SKM-1 (cell line): ENCODE results near the gene ZNF275.
"Not testable (repeated sequence)": the region's sequence is repeated elsewhere in the genome, so short reads cannot be mapped to it uniquely, and the experiment has no call there.

Experiments used
- DNase-seq: peaks from one replicate; lab custom pipeline; 2025; ENCODE audit not compliant: unreplicated experiment; lab: John Stamatoyannopoulos, UW

The ZNF275 gene, protein sequence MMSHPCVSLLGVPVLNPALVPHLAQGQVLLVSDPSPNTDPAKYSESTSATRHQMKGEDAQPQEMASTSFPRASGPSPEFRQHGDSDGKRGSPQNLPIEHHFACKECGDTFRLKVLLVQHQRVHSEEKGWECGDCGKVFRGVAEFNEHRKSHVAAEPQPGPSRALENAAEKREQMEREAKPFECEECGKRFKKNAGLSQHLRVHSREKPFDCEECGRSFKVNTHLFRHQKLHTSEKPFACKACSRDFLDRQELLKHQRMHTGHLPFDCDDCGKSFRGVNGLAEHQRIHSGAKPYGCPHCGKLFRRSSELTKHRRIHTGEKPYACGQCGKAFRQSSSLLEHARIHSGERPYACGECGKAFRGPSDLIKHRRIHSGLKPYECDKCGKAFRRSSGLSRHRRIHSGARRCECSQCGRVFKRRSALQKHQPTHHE

DNA sequence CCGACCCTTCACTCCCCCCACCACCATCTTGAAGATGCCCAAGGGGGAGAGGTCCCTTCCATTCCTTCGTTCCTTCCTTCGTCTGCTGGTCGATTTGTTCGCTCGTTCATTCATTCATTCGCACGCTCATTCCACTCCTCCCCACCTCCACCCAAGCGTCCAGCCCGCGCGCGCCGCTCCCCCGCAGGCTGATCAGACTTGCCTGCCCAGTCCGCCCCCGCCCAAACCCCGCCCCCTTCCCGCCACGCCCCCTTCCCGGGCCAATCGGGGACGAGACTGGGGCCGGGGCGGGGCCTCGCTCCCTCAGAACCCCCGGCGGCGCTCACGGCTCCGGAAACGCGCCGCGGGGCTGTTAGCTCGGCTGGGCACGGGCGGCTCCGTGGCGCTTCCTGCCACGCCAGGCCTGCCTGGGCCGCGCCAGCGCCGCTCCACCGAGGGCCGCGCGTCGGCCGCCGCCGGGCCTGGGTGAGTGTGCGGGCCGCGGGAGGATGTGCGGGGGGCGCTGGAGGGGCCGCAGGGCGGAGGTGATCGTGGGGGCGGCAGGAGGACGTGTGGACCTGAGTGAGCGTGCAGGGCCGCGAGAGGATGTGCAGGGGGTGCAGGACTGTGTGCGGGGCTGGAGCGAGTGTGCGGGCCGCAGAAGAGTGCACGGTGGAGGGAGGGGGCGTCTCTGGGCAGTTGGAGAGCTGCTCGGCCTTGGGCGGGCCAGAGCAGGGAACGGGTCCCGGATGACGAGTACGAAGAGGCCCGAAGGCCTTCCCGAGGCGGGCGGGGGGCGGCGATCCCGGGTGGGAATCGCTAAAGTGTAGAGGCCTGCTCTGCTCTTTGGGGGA, at the start of gene ZNF275:
ZNF275 (plus strand) TSS at position 333 of the 833 bp plus-strand sequence. CDS start 2,527 bp downstream, outside the sequence.
- peak; percentile 7 for DNase-seq

DNA sequence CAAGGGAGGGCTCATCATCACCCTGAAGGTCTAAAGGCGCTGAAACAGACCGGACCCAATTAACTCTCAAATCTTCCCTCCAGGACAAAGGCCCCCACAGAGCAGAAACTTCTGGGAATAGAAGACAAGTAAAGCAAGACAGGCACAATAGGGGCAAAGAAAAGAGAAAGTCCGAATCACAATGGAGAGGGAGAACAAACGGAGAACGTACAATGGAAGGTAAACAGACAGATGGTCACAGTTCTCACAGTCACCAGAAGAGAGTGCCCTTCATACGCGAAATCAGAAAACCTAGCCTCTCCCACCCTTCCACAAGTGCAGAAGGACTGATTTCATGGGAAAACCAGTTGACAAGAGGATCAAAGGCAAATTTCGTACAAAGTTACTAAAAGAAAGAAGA, 48.3 kb upstream of the ZNF275 start:
- not testable (repeated sequence) for DNase-seq

DNA sequence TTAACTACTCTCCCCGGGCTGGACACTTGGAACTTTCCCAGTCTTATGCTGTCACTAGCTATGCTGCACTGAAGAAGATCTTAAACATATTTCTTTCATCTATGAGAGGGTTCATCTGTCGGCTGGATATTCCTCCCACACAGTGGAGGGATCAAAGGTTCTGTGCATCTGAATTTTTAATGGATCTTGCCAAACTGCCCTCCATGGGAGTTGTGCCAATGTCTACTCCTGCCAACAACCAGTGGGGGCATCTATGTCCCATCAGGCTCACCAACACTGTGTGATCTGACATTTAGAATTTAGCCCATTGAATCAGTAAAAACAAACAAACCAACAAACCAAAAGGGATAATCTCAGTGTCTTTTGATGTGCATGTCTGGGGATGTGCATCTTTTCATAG, 45.1 kb upstream of the ZNF275 start:
- DNase-seq, result not testable (repeated sequence)

DNA sequence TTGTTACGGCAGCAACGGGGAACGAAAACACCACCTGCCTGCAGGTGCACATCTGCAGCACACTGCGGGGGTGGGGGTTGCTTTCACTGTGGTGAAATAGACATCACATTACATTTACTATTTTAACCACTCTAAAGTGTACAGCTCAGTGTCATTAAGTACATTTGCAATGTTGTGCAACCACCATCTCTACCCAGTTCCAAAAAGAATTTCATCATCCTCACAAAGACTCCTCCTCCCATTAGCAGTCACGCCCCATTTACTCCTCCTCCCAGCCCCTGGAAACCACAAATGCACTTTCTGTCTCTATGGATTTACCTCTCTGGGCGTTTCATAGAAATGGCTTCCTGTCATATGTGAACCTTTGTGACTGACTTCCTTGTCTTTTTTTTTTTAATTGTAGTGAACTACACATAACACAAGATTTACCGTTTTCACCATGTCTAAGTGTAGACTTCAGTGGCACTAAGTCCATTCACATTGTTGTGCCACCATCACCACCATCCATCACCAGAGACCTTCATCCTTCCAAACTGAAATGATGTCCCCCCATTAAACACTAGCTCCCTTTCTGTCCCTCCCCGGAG, 40.4 kb upstream of the ZNF275 start:
- DNase-seq, result not testable (repeated sequence)

DNA sequence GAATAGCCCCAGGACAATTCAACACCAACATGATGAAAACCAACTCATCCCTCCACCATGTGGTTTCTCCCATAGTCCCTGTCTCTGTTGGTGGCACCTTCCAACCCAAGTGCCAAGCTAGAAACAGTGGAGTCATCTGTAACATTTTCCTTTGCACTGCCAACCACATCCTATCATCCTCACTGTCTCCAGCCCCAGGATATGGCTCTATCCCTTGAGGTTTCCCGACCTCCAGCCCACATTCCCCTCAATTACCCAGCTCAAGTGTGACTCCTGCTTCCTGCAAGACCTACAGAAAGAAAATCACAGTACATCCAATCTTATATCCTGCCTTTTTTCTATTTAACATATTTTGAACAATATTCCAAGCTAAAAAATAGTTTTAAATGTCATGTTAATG, 36.6 kb upstream of the ZNF275 start:
- no peak for DNase-seq

DNA sequence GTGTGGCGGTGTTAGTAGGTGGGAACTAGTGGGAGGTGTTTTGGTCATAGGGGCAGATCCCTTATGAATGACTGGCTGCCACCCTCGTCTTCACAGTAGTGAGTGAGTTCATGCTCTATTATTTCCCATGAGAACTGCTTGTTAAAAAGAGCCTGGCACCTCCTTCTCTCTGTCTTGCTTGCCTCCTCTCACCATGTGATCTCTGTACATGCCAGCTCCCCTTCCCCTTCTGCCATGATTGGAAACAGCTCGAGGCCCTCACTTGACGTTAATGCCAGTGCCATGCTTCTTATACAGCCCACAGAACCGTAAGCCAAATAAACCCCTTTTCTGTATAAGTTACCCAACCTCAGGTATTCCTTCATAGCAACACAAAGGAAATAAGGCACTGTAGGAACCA, 34.1 kb upstream of the ZNF275 start:
- no peak for DNase-seq

DNA sequence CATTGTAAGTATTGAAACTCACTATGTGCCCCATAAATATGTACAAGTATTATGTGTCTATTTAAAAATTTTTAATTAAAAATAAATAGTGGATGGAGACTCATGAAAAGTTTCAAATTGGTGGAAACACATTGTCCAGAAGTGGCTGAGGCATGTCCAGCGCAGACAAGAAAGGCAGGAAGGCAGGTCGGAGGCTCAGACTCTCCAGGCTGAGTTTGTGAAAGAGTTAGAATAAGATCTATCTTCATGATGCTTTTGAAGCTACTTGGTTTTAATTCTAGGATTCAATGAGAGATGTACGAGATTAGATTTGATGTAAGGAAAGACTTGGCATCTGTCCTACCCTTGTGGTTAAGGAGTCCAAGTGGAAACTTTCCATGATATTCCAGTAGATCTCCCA, 32.2 kb upstream of the ZNF275 start:
- no peak for DNase-seq

DNA sequence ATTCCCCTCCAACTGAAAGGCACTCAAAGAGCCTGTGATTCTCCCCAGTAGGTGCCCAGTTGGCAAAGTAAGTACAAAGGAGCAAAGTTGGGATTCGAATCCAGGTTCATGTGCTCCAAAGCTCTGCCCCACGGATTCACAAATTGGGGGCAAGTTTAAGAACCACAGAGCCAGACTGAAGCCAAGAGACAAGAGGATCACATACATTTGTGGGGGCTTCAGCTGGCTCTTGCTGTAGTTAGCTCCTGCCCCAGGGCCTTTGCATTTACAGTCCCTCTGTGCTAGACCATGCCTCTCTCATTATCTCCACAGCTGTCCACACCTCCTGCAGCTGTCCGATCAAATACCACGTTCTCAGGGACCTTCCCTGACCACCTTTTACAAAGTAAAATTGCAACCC, 31.2 kb upstream of the ZNF275 start:
- DNase-seq, result no peak

DNA sequence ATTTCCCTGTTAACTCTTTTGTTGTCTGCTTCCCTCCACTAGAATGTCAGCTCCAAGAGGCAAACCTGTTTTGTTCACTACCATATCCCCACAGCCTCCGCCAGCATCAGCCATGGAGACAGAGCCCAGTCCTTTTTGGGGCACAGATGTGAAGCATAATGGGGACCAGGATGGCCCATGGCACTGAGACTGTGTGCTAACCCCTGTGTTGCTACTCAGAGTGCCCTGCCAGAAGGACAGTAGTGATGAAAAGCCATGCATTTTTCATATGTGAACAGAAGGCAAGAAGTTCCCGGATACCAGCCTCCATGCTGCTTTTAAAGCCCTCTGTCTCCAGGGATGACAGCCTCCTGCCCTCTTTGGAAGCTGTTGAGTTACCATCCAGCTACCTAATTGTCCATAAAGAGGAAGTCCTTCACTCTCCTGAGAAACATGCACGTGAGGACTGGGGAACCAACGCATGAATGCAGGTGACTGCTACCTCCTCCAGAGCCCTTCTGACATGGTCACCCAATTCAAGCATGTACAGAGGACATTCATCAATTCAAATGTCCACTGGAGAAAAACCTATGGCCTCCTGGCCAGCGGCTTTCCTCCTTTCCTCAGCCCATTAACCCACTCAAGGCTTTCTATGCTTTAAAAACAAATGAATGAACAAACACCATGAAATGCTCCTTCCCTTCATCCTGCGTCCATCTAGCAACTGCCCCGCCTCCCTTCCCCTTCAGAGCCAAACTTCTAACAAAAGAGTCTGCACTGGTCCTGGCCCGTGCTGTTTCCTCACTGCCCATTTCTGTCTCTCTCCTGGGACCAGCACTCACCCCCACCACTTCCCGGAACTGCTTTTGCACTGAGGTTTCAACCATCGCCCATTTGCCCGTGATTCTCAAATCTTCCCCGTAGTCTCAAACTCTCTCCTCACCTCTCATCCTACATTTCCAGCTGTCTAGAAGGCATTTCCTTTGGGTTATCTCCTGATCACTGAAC, 30.4 kb upstream of the ZNF275 start:
- DNase-seq, result no peak

DNA sequence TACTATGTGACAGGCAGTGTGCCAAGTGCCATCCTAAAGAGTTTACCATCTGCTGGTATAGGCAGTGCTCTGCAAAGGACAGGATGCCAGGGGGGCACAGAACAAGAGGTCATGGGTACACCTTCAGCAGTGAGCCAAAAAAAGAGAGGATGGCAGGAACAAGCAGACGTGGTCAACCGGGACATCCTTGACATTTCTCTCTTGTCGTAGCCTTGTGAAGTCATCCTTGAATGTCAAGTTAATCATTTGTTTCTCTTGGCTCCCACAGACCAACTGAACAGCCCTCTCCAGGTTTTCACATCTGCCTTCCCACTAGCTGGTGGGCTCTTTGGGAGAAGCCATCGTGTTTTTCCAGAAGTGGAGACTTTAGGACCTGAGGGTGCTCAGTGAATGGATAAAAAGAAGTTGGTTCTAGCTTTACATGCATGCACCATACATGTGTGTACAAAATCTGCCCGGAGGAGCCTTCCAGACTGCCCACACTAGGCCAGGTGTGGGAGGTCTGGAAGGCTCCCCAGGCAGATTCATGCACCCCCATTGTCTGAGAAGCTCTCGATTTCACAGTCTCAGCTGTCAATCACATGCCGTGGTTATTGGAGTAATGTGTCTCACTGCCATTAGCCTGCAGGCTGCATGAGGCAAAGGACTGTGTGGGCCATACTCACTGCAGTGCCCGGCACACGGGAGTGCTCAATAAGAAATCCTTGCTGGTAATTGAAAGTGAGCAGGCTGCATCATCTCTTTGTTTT, 28.8 kb upstream of the ZNF275 start:
- no peak for DNase-seq

DNA sequence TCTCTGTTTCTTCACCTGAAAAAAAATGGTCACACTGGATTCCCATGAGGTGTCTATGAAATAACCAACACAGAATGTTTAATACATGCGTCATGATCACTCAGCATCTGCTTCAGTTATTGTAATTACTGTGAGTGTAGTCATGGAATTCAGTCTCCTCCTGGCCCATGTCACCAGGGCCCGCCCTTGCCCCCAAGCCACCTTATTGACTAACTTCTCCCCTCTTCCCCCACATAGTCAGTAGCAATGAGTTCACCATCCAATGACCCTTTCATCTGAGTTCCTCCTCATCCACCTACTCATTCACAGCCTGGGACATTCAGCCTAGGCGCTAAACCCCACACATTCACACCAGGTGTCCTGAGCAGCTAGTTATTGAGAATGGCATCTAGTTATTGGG, 28.0 kb upstream of the ZNF275 start:
- DNase-seq, result no peak

DNA sequence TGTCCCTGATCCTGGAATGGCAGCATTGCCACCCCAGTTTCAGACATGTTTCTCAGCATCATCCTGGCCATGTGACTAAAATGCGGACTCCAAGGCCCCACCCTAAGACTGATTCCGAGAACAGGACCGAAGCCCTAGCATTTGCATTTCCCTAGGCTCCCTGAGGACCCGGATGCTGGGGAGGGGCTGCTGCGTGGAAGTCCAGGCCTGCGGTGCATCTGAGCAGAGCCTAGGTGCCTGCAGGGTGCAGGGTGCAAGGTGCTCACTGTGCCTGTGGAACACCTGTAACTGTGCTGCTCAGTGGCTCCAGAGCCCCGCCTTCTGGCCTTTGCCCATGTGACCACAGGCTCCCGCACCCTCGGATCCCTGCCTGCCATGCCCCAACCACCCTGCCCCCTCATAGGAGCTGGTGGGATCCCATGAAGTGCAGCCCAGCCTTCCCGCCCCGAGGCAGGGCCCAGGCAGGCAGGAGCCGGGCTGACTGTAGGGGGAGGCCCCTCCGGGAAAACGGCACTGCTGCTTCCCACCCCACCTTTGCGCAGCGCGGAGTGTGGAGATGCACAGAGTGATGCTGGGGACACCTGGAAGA, 27.3 kb upstream of the ZNF275 start:
- DNase-seq, result no peak

DNA sequence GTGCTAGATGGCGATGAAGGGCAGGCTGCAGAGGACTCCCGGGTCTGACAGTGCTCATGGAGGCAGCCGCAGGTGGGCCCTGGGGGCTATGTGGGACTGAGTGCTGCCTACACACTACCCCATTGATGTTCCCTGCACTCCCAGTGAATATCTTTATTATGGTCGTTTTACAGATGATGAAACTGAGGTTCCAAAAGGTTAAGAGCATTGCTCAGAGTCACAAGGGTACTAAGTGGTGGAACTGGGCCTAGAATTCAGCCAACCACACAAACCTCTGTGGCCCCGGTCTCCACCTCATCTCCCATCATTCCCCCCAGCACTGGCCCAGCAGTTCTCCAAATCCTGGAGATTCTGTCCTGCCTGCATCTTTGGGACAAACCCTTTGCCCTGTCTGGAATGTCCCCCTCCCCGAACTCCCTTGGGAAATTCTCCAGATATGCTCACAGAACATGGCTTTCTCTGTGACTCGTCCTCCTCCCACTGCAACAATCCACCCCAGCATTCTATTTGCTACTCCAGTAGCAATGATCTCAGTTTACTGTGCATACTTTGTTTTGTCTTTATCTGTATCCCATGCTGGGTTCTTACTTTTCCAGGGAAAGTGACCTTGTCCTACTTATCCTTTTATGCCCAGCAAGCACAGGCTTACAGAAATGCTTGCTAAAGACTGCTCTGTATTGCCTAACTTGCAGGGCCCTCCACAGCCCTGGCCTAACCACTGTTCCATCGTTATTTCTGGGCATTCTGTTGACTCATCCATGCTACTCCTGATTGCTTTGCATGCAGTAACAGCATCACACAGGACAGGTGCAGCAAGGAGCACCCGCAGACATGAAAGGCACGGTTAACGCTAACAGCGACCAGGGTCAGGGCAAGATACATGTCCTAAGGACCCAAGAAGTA, 26.4 kb upstream of the ZNF275 start:
- no peak for DNase-seq

DNA sequence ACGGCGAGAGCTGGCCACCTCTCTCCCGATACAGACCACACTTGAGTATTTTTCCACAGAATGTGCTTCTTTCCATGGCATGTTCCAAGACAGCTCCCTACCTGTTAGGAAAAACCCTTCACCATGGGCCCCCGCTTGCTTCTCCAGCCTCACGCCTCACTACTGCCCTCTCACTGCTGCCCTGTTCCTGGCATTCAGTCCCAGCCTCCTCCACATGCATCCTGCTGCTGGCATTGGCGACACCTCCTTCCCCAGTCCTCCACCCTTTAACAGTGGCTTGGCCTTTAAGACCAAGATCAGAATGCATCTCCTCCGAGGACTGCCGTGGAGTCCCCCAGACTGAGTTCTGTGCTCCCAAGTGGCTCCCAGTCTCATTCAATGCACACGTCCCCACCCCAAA, 23.1 kb upstream of the ZNF275 start:
- no peak for DNase-seq

DNA sequence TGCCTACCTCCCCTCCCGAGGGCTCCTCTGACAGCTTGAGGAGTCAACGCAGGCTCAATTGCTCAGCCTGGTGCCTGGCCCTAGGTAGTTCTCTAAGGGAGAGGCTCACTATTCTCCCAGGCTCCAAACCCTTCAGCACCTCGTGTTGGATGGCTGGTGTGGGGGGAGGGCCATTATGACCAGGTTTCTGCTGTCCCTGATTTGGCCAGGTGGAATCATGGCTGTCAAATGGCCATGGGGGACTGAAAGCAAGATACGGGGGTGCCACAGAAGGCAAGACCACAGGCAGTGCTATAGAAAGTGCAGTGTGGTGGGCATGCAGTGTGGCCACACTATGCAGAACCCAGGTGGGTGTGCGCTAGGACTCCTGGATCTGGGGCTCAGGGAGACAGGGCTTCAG, 21.9 kb upstream of the ZNF275 start:
- DNase-seq, result no peak

DNA sequence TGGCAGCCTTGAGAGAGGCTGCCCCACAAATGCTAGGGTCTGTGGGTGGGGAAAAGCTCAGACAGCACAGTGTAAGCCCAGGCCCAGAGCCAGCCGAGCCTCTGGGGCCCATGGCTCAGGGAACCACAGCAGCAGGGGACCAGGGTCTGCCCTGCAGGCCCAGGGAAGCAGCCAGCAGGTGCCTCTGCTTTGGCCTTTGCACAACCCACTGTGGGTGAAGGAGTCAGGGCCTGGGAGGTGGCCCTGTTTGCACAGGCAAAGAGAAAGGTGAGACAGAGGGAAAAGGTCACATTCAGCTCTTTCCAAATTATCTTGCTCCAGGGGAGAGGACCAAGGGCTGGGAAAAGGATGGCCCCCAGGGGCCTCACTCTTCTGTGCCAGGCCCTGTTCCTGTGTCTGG, 21.1 kb upstream of the ZNF275 start:
- no peak for DNase-seq

DNA sequence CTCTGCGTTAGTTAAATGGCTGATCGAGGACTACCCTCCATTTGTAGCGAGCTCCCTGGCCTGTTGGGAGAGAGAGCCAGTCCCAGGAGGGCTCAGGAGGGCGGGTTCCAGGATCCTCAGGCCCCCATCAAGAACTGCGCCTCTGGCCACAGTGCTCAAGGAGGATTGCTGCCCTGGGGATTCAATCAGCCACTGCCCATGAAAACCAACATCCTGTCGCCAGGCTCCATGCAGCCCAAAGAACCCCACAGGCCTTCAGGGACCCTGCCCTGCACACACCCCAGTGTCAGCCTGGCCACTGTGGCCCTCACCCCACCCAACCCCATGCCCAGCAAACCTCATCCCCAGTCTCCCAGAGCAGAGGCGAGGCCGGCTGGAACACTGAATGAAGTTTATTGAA, 16.6 kb upstream of the ZNF275 start:
- no peak for DNase-seq

DNA sequence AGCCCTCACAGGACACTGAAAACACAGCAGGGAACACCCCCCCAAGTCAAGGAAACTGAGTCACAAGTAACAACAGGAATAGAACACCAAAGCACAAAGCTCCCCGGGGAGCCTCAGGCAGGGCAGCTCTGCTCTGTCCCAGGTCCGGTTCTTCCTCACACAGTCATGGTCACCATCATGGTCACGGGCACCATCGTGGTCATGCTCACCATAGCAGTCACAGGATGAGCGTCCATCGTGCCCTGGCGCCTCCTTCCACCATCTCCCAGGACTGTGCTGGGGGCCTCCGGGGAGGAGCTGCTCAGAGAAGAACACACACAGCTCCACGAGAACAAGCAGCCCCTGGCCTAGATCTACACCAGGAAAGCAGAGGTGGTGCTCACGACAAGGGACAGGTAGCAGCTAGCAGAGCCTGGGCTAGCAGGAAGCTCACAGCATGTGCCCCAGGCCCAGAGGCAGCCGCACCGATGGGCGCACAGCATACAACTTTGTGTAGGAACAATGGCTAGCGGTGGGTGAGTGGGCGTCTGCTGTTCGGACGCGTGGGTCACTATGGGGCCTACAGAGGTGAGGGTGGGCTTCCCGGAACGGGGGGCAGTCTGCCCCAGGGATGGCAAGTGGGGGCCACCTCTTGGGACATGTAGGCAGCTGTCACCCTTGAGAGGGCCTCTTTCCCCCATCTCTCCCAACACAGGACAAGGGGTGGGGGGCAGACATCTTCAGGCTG, 15.8 kb upstream of the ZNF275 start:
- DNase-seq, result no peak
